ENCODE measurements around the gene NIPA2. TPM values are rescaled to one million over a fixed set of nuclear protein-coding genes. Genes with fewer than 3 reads are reported as not detected.

The NIPA2 gene
- 102 to 113 TPM (median 113 TPM) in 5 replicates for total RNA-seq (2022; extraction: Qiagen RNA extraction; ENCODE audit: low read depth)

DNA sequence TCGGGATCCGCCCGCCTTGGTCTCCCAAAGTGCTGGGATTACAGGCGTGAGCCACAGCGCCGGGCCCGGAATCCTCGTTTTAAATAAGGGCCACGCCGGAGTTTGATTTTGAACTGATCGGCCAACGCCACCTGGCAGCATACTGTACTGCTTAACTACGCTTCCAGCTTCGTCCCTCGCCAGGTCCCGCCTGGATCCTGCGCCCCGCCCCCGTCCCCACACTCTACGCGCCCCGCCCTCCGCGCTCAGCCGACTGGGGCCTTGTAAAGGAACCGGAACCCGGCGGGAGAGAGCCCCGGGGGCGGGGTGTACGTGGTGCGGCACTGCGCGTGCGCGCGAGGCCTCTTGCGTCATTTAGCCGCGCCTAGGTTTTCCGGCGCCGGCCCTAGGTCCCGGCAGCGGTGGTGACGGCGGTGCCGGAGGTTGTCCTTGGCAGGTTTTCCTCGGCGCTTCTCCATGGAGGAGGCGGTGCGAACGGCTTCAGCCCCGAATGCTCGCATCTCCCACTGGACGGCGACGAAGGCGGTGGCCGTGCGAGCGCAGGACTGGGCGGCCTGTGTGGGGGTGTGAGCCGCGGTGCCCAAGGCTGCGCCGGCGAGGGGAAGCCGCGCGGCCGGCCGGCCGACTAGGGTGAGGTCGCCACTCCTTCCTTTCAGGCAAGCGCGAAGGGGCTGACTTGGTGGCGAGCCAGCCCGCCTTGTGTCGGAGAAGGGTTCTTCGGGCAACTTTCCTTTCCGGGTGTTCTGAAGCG, at the start of gene NIPA2:
NIPA2 (plus strand) TSS at position 375 of the 751 bp plus-strand sequence. CDS start 13,066 bp downstream, outside the sequence.

Other genes with a start within 250 kb of the NIPA2 start
- gene NIPA1, start 52.0 kb upstream of the NIPA2 start, total RNA-seq (2022; extraction: Qiagen RNA extraction; ENCODE audit: low read depth) = 19.2 to 26.4 TPM (median 23.5 TPM) in 5 replicates
- gene CYFIP1, start 141.7 kb downstream of the NIPA2 start, total RNA-seq (2022; extraction: Qiagen RNA extraction; ENCODE audit: low read depth) = 69.6 to 85.3 TPM (median 79.3 TPM) in 5 replicates
- gene TUBGCP5, start 200.9 kb downstream of the NIPA2 start, total RNA-seq (2022; extraction: Qiagen RNA extraction; ENCODE audit: low read depth) = 20.0 to 36.6 TPM (median 23.4 TPM) in 5 replicates